Measurements from ENCODE around the gene GLIS1.

- no peak for TF ChIP-seq MAX (CRISPR knock-in tag; IDR thresholded peaks at IDR 0.05)
- no peak for TF ChIP-seq ZNF121 (CRISPR knock-in tag; IDR thresholded peaks at IDR 0.05)
- no peak for TF ChIP-seq IRF2 (CRISPR knock-in tag; IDR thresholded peaks at IDR 0.05; ENCODE audit: borderline replicate concordance, low read depth)
- TF ChIP-seq TEAD1 (CRISPR knock-in tag; IDR thresholded peaks at IDR 0.05), result no peak
- TF ChIP-seq EMX1 (CRISPR knock-in tag; IDR thresholded peaks at IDR 0.05), result no peak
- TF ChIP-seq CTCF (IDR thresholded peaks at IDR 0.05), result no peak
- no peak for TF ChIP-seq JUN (CRISPR knock-in tag; IDR thresholded peaks at IDR 0.05)
- TF ChIP-seq ATF3 (CRISPR knock-in tag; conservative IDR thresholded peaks at IDR 0.05), result no peak
- TF ChIP-seq USF2 (CRISPR knock-in tag; IDR thresholded peaks at IDR 0.05), result no peak
- TF ChIP-seq MYBL2 (CRISPR knock-in tag; IDR thresholded peaks at IDR 0.05), result no peak
- no peak for TF ChIP-seq IRF1 (CRISPR knock-in tag; IDR thresholded peaks at IDR 0.05)
- TF ChIP-seq TCF7 (CRISPR knock-in tag; IDR thresholded peaks at IDR 0.05; ENCODE audit: low read depth), result no peak
Observed at GRCh38 chr1:53568540-53568939, 170.4 kb downstream of the GLIS1 start.
